B cell (primary cell): ENCODE results near the gene APOL3. TPM values are rescaled to one million over a fixed set of nuclear protein-coding genes. Genes with fewer than 3 reads are reported as not detected.
A peak's percentile ranks its signal among the peaks of the same experiment; 100 is the strongest.

Experiments
- ATAC-seq: fragments of 200-7000 bp; cut with Tn5 transposase; one replicate; pipeline ENCODE4 v1.10.0; 2021; ENCODE audit warnings: low read depth, mild to moderate bottlenecking, moderate number of reproducible peaks, moderate library complexity
- CTCF ChIA-PET: fragments of 350-600 bp; sonication (Branson Sonifier 250); formaldehyde crosslinking; loops from one replicate; lab custom pipeline; 2021; ENCODE audit warnings: antibody characterized with exemption, inconsistent platforms; lab: Charles Lee
- POLR2A ChIA-PET: fragments of 350-600 bp; sonication (Branson Sonifier 250); formaldehyde crosslinking; loops from one replicate; lab custom pipeline; 2021; ENCODE audit warnings: antibody characterized with exemption; lab: Charles Lee
- DNase-seq: peaks from one replicate; pipeline ENCODE4 v3.0.0; 2013
- H2AFZ ChIP-seq: 2 replicates; pipeline ENCODE4 v1.6.1; 2012; ENCODE audit warnings: mild to moderate bottlenecking, low read depth, low read length; ENCODE audit not compliant: insufficient read depth, poor library complexity, severe bottlenecking
- H3K27ac ChIP-seq, 2 donors: 1 replicate in 1 of 2; 2 replicates in 1 of 2; pipeline ENCODE4 v1.5.1; 2012 to 2013; ENCODE audit warnings: low read length in 2 of 2, mild to moderate bottlenecking in 2 of 2, moderate library complexity in 1 of 2
- H3K27me3 ChIP-seq, 4 experiments: fragments of 200-600 bp in 1 of 4; sonication (generic) in 1 of 4; replicated peaks in 1 of 4; 1 replicate in 2 of 4; 2 replicates in 2 of 4; pipeline versions ENCODE4 v1.6.1 to v1.7.0; 2013 to 2016; ENCODE audit warnings: low read length in 3 of 4, mild to moderate bottlenecking in 2 of 4, mixed read lengths in 1 of 4, moderate library complexity in 1 of 4; ENCODE audit not compliant: insufficient read depth in 4 of 4, control insufficient read depth in 3 of 4; ENCODE audit errors: control extremely low read depth in 1 of 4
- H3K36me3 ChIP-seq, 2 experiments: replicated peaks in 1 of 2; 1 replicate in 1 of 2; 2 replicates in 1 of 2; pipeline versions ENCODE4 v1.6.1 to v1.7.1; 2013; ENCODE audit warnings: low read length in 1 of 2; ENCODE audit not compliant: insufficient read depth in 2 of 2, control insufficient read depth in 1 of 2; ENCODE audit errors: control extremely low read depth in 1 of 2, extremely low read depth in 1 of 2
- H3K4me1 ChIP-seq, 2 donors: fragments of 200-600 bp in 1 of 2; sonication (generic) in 1 of 2; 1 replicate in 1 of 2; 2 replicates in 1 of 2; pipeline versions ENCODE4 v1.5.1 to v1.6.1; 2013 to 2017; ENCODE audit warnings: low read length in 2 of 2; ENCODE audit not compliant: control insufficient read depth in 2 of 2, insufficient read depth in 2 of 2
- H3K4me2 ChIP-seq: replicated peaks from 2 replicates; pipeline ENCODE3; 2012; ENCODE audit warnings: mild to moderate bottlenecking, low read depth, low read length; ENCODE audit not compliant: poor library complexity, severe bottlenecking
- H3K4me3 ChIP-seq, 5 experiments: fragments of 200-600 bp in 1 of 5; sonication (generic) in 1 of 5; 1 replicate in 3 of 5; 2 replicates in 2 of 5; pipeline versions ENCODE4 v1.5.1 to v1.7.0; 2011 to 2016; ENCODE audit warnings: low read length in 4 of 5, mild to moderate bottlenecking in 4 of 5, low read depth in 2 of 5, control low read depth in 1 of 5, moderate library complexity in 1 of 5; ENCODE audit not compliant: insufficient read depth in 1 of 5; ENCODE audit errors: control extremely low read depth in 1 of 5, extremely low read depth in 1 of 5
- H3K79me2 ChIP-seq: fragments of 200-600 bp; sonication (generic); one replicate; pipeline ENCODE4 v1.6.0; 2016; ENCODE audit warnings: low read length; ENCODE audit not compliant: control insufficient read depth, insufficient read depth
- H3K9ac ChIP-seq: fragments of 200-600 bp; sonication (generic); 2 replicates; pipeline ENCODE4 v1.6.1; 2017; ENCODE audit warnings: mild to moderate bottlenecking, low read length, moderate library complexity
- H3K9me3 ChIP-seq, 3 donors: one replicate each; pipeline versions ENCODE4 v1.6.1 to v1.7.1; 2013; ENCODE audit warnings: low read length in 2 of 3; ENCODE audit not compliant: control insufficient read depth in 2 of 3, insufficient read depth in 1 of 3; ENCODE audit errors: control extremely low read depth in 1 of 3
- H4K20me1 ChIP-seq: 2 replicates; pipeline ENCODE4 v1.6.0; 2012; ENCODE audit warnings: mild to moderate bottlenecking, low read length; ENCODE audit not compliant: insufficient read depth, control insufficient read depth, poor library complexity, severe bottlenecking
- H3K27ac Mint-ChIP-seq: one replicate; pipeline ENCODE4 v1.8.0; 2021; ENCODE audit warnings: mixed read lengths
- H3K27me3 Mint-ChIP-seq: one replicate; pipeline ENCODE4 v1.8.0; 2021; ENCODE audit warnings: mixed read lengths
- H3K4me1 Mint-ChIP-seq: one replicate; pipeline ENCODE4 v1.8.0; 2021; ENCODE audit warnings: mixed read lengths
- H3K4me3 Mint-ChIP-seq: one replicate; pipeline ENCODE4 v1.8.0; 2021; ENCODE audit warnings: mixed read lengths
- H3K9me3 Mint-ChIP-seq: one replicate; pipeline ENCODE4 v1.8.0; 2022; ENCODE audit warnings: mixed read lengths; ENCODE audit not compliant: insufficient read depth
- CTCF ChIP-seq: fragments of 200-600 bp; IDR thresholded peaks from one replicate; pipeline ENCODE4 v1.8.0; 2022; ENCODE audit warnings: antibody characterized with exemption, mild to moderate bottlenecking
- EZH2 ChIP-seq: IDR thresholded peaks from 2 replicates; pipeline ENCODE4 v1.6.1; 2012; ENCODE audit warnings: borderline replicate concordance, low read depth, mild to moderate bottlenecking, moderate library complexity, low read length; ENCODE audit not compliant: insufficient read depth, poor library complexity, severe bottlenecking
- WGBS: methylation state at CpG from one replicate; pipeline ENCODE4 v1.1.5; 2013; ENCODE audit warnings: missing lambda C conversion rate; ENCODE audit not compliant: insufficient coverage; 5-methylcytosine and 5-hydroxymethylcytosine counted together
- intact Hi-C: fragments of 100-400 bp; cut with micrococcal nuclease; formaldehyde crosslinking; loops from one replicate; pipeline ENCODE4 v1.10.0; 2022
- polyA plus RNA-seq: library from polyadenylated mRNA; depleted of rRNA; stranded (reverse); fragments of >200 nt; gene quantifications from 2 replicates; pipeline ENCODE4 v1.2.3, GENCODE V29; 2012
- total RNA-seq, 2 donors: library from RNA; stranded (reverse); fragments of 120-200 nt in 1 of 2; gene quantifications; 1 replicate in 1 of 2; 2 replicates in 1 of 2; pipeline versions ENCODE4 v1.2.3 to v1.2.4, GENCODE V29; 2013 to 2022

APOL3 gene
- total and polyA plus RNA-seq, 2 donors (not counting 1 experiment from before 2014, with no cell fraction given), result 55.0 to 97.2 TPM

- ATAC-seq (no peak), DNase-seq (no peak)
- no peaks in the 10 kb centered on the region for H3K27me3 ChIP-seq
- intact Hi-C loops, result no loop called here
- Mint-ChIP-seq H3K9me3 (peaks cover 5% of the 10 kb centered on the region), H3K4me3 (peak overlapping the region; percentile 11), H3K4me1 (peaks cover 57% of the 10 kb centered on the region), H3K27ac (peak overlapping the region; percentile 38), H3K27me3 (no peaks in the 10 kb centered on the region)
- H3K4me3 ChIP-seq, result no peak overlapping the region
- H3K4me2 ChIP-seq, result no peak overlapping the region
- H3K79me2 ChIP-seq, result peaks cover 88% of the 10 kb centered on the region
- H3K27ac ChIP-seq, result peak overlapping the region in 1 of 2 donors; percentile 25
- H3K4me1 ChIP-seq, result peaks cover 34 to 46% of the 10 kb centered on the region in 2 donors
- WGBS, result no CpG with 5 or more reads among the region's 3 CpGs
- CTCF ChIA-PET, result interaction anchor here (1.4 to 12.5 kb wide), 3 partner anchors 8 to 23 kb away, joined by 5 to 182 read pairs (median 13); no protein-coding TSS in a partner anchor
- no peak overlapping the region for H2AFZ ChIP-seq
- H3K36me3 ChIP-seq, result peaks cover 0 to 32% of the 10 kb centered on the region in 2 experiments
- H4K20me1 ChIP-seq, result peaks cover 20% of the 10 kb centered on the region
- no peaks in the 10 kb centered on the region for H3K9me3 ChIP-seq
- no peak overlapping the region for H3K9ac ChIP-seq
- POLR2A ChIA-PET, result no interaction called here
- TF ChIP-seq EZH2, result no peak
- TF ChIP-seq CTCF, result no peak
These were observed 6.1 kb downstream of the APOL3 start for GRCh38 chr22:36154423-36154945.
